Epithelial cell of esophagus (primary cell): ENCODE measurements around the gene HHAT.

ENCODE experiments used
- DNase-seq: peaks from one replicate; pipeline ENCODE4 v3.0.0; 2010; ENCODE audit warnings: low read depth
- H3K4me3 ChIP-seq: 2 replicates; pipeline ENCODE4 v1.5.1; 2011; ENCODE audit warnings: mild to moderate bottlenecking, low read length, control low read depth
- TF ChIP-seq, protein P1 (sequence below): IDR thresholded peaks from 2 replicates; pipeline ENCODE4 v1.5.1; 2011; ENCODE audit warnings: low read depth, mild to moderate bottlenecking, low read length, control low read depth, inconsistent platforms; ENCODE audit not compliant: insufficient read depth; ENCODE audit errors: missing control alignments

HHAT gene

DNA sequence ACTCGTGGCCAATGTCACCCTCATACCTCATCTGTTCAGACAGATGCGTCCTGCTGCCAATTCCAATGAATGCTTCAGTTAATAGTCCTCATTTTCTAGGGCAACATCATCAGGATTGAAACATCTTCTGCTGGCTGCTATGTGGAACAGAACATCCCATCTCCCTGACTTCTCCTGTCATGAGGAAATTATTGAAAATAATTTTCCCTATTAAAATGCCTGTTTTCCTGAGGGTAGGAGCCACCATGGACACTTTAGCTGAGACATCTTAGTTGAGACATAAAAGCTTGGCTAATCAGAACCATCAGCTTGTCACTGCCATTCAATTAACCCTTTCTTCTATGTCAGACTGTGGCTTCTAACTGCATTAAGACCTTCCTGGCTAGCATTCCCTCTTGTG lies 396.1 kb downstream of the HHAT start:
- no peak overlapping the region for H3K4me3 ChIP-seq
- TF ChIP-seq, protein P1, sequence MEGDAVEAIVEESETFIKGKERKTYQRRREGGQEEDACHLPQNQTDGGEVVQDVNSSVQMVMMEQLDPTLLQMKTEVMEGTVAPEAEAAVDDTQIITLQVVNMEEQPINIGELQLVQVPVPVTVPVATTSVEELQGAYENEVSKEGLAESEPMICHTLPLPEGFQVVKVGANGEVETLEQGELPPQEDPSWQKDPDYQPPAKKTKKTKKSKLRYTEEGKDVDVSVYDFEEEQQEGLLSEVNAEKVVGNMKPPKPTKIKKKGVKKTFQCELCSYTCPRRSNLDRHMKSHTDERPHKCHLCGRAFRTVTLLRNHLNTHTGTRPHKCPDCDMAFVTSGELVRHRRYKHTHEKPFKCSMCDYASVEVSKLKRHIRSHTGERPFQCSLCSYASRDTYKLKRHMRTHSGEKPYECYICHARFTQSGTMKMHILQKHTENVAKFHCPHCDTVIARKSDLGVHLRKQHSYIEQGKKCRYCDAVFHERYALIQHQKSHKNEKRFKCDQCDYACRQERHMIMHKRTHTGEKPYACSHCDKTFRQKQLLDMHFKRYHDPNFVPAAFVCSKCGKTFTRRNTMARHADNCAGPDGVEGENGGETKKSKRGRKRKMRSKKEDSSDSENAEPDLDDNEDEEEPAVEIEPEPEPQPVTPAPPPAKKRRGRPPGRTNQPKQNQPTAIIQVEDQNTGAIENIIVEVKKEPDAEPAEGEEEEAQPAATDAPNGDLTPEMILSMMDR = no peak
- DNase-seq = no peak
